Muscle of leg (tissue), 11 donors: ENCODE measurements around the gene SFXN5. TPM values are rescaled to one million over a fixed set of nuclear protein-coding genes. Genes with fewer than 3 reads are reported as not detected.

Source experiments
- DNase-seq: peaks from one replicate; pipeline ENCODE4 v3.0.0; 2013
- H3K27ac ChIP-seq: one replicate; pipeline ENCODE4 v1.5.1; 2013; ENCODE audit warnings: mild to moderate bottlenecking, low read length, control low read depth
- H3K27me3 ChIP-seq: one replicate; pipeline ENCODE4 v1.6.1; 2013; ENCODE audit warnings: low read length; ENCODE audit not compliant: control insufficient read depth, insufficient read depth
- H3K36me3 ChIP-seq: one replicate; pipeline ENCODE4 v1.6.1; 2013; ENCODE audit warnings: low read length; ENCODE audit not compliant: control insufficient read depth, insufficient read depth
- H3K4me1 ChIP-seq: one replicate; pipeline ENCODE4 v1.6.1; 2013; ENCODE audit warnings: low read length; ENCODE audit not compliant: control insufficient read depth, insufficient read depth
- H3K4me3 ChIP-seq: one replicate; pipeline ENCODE4 v1.5.1; 2013; ENCODE audit warnings: low read length, control low read depth
- H3K9me3 ChIP-seq: replicated peaks from 2 replicates; pipeline ENCODE4 v1.6.1; 2013; ENCODE audit warnings: low read depth, low read length; ENCODE audit not compliant: control insufficient read depth
- WGBS: methylation state at CpG from one replicate; pipeline ENCODE4 v1.1.5; 2013; ENCODE audit warnings: missing lambda C conversion rate; ENCODE audit not compliant: insufficient coverage; 5-methylcytosine and 5-hydroxymethylcytosine counted together
- polyA plus RNA-seq, 8 donors: library from polyadenylated mRNA; unstranded; fragments of 120-200 nt; gene quantifications; one replicate each; pipeline versions ENCODE4 v1.2.1 to v1.2.3, GENCODE V29; 2013; ENCODE audit warnings: inconsistent platforms in 1 of 8, low replicate concordance in 1 of 8; ENCODE audit not compliant: insufficient read length in 8 of 8, insufficient read depth in 1 of 8
- total RNA-seq: library from RNA; stranded (reverse); fragments of 120-200 nt; gene quantifications from one replicate; pipeline ENCODE4 v1.2.4, GENCODE V29; 2013

The SFXN5 gene
- total and polyA plus RNA-seq, 9 donors = 6.0 to 9.0 (median 6.3) TPM

DNA sequence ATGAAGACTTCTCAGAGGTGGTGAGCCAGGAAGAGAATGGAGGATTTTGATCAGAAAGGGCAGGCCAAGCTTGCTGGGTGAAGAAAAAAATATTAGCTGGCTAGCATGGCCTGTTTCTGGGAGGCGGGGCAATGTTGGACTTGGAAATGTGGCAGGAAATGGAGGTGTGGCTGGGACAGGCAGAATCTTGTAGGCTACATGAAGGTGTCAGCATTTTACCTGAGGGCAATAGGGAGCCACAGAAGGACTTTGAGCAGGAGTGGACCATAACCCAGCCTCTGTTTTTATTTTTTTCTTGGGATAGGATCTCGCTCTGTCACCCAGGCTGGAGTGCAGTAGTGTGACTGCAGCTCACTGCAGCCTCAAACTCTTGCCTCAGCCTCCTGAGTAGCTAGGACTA is 122.5 kb downstream of the SFXN5 start:
- Histone ChIP-seq H3K27ac (no peak overlapping the region), H3K36me3 (no peaks in the 10 kb centered on the region), H3K9me3 (no peaks in the 10 kb centered on the region), H3K27me3 (peaks cover 2% of the 10 kb centered on the region), H3K4me1 (peaks cover 4% of the 10 kb centered on the region), H3K4me3 (no peak overlapping the region)
- 95% methylated on average over 1 of the region's 2 CpGs for WGBS
- DNase-seq = no peak

DNA sequence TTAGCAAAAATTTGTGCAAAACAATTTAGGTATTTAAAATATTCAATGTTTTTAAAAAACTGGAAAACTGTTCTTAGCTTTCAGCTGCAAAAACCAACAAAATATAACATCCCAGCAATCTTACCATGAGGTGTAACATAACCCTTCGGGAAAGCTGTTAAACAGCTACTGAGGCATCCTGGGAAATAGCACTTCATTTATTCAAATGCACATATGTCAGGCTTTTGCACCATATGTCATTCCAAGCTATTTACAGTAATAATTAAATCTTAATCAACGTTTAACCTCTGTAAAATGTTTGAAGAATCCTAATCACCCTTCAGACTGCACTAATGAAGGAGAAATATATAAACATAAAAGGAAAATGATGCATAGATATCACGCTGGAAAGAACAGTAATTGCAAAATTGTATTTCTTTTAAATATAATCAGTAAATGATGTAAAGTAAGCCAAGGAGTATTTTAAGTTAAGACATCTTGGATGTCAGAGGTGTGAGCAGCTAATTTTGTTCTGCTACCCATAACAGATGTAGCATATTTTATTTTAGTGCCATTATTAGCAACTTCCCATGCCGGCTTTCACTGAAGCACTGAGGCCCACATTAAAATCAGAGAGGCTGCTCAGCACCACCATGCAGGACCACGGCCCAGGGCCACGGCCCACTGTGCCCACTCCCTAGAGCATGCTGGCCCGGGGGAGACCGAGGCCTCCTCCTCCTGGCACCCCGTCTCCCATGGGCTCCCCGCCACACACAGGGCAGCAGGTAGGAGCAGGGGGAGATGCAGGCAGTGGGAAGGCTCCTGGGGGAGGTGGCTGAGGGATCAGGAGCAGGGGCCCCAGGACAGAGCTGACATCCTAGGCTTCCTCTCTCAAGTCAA is 123.3 kb downstream of the SFXN5 start:
- Histone ChIP-seq H3K36me3 (no peaks in the 10 kb centered on the region), H3K4me1 (no peaks in the 10 kb centered on the region), H3K4me3 (no peak overlapping the region), H3K9me3 (no peaks in the 10 kb centered on the region), H3K27ac (no peak overlapping the region), H3K27me3 (peaks cover 2% of the 10 kb centered on the region)
- 67% methylated on average over 3 of the region's 10 CpGs for WGBS
- DNase-seq = no peak

DNA sequence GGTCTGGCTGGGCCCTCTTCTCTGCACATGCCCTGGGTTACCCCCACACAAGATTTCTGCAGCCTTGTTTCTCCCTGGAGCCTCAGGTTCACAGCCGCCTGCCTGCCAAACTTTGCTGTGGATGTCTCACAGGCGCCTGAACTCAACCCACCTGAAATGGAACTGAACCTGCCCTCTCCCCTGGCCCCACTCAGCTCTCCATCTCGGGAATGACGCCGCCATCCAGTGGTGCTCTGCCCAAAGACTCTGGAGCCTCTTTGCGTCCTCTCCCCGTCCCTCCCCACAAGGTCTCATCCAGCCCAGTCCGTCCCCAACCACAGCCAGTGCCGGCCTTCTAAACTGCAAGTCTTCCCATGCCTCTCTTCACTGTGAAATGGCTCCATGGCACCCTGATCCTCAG is 125.0 kb downstream of the SFXN5 start:
- Histone ChIP-seq H3K4me1 (no peaks in the 10 kb centered on the region), H3K4me3 (no peak overlapping the region)
- no peak for DNase-seq

DNA sequence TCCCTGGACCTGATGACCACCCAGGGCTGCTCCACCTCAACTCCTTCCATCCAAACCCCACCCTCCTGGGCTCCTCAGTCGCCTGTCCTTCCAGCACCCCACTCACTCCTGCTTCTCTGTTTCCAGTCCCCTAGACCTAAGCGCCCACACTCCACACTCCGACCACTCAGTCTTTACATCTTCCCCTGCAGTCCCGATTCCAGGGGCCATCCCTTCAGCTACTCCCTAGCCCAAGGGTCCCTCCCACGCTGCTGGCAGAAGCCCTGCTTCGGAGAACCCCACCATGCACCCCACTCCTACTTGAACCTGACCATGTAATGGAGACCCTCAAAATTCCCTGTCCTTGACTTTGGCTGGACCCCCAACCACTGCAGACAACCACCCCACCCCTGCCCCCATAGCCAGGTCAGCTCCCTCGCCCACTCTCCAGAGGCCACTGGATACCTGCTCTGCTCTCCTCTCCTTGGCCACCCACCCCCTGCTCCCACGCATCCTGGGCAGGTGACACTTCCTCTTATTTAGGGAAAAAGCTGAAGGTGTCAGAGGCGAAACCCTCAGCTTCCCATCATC is 126.0 kb downstream of the SFXN5 start:
- Histone ChIP-seq H3K36me3 (no peaks in the 10 kb centered on the region), H3K9me3 (no peaks in the 10 kb centered on the region), H3K27ac (no peak overlapping the region), H3K4me1 (peaks cover 4% of the 10 kb centered on the region), H3K27me3 (peaks cover 2% of the 10 kb centered on the region), H3K4me3 (no peak overlapping the region)
- WGBS = 88% methylated on average over 9 of the region's 9 CpGs
- DNase-seq = no peak

More for the DNA sequence above, 125.0 kb downstream of the SFXN5 start:
- Histone ChIP-seq H3K27ac (no peak overlapping the region), H3K36me3 (no peaks in the 10 kb centered on the region), H3K9me3 (no peaks in the 10 kb centered on the region), H3K27me3 (peaks cover 2% of the 10 kb centered on the region)
- WGBS = 67% methylated on average over 9 of the region's 9 CpGs

DNA sequence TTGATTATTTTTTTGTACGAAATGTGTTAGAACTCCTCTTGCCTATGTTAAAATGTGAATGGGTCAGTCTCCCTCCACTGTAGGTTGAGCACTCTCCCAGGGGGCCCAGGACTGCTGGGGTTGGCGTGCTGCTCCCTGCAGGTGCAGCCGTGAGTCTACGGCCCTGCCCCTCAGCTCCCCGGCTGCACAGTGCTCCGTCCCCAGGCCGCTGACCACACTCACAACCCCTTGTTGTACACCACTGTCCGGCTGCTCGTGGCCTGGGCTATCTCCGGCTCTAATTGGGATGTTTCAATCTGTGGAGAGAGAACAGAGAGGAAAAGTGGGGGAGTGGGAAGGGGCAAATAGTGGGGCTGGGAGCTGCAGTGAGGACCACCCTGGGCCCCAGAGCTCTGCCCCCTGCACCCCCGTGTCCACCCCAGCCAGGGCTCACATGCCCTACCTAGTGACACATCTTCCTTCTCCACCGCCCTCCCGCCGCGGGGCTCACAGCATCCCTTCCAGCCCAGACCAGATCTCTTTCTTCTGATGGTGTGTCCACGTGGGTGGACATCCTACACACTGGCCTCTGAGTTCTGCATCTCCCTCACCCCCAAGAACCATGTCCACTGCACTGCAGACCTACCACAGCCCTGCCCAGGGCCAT is 126.6 kb downstream of the SFXN5 start:
- Histone ChIP-seq H3K4me1 (peaks cover 4% of the 10 kb centered on the region), H3K4me3 (no peak overlapping the region), H3K27ac (no peak overlapping the region), H3K36me3 (no peaks in the 10 kb centered on the region), H3K9me3 (no peaks in the 10 kb centered on the region), H3K27me3 (peaks cover 2% of the 10 kb centered on the region)
- 63% methylated on average over 12 of the region's 16 CpGs for WGBS
- DNase-seq = no peak

DNA sequence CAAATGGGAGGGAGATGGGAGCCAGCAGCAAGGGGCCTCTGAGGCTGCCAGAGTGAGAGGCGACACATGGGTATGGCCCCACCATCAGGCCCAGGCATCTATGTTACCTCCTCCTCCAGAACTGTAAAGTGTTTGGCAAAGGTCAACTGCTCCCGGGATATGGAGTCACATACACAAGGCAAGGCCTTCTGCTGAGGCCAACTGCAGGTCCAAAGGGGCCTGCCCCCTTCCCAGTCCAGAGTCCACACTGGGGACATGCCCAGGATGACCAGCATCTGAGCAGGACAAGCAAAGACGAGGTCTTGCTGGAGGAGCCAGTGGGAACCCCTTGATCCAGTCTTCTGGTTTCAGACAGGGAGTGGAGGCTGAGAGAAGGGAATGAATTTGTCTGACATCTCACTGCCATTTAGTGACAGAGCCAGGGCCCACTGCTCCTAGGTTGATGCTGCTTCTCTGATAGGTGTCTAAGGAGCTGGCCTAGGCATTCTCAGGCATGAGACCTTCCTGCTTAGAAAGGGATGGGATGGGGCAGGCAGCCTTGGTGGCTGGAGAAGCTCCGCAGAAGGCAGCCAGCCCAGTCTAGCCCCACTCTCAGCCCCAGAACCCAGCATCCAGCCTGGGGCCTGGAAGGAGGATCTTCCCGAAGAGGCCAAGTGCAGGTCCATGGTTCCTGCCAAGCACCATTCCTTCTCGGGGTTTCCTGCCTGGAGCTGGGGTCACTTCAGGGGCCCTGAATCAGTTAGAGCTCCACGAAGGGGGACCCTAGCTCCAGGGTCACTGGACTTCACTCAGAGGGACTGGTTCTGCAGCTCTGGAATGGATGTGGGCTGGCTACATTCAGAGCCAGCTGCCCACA is 127.7 kb downstream of the SFXN5 start:
- H3K27me3 ChIP-seq = peaks cover 2% of the 10 kb centered on the region
- H3K27ac ChIP-seq = no peak overlapping the region
- H3K4me1 ChIP-seq = peaks cover 4% of the 10 kb centered on the region
- H3K4me3 ChIP-seq = no peak overlapping the region
- no peaks in the 10 kb centered on the region for H3K9me3 ChIP-seq
- WGBS = 84% methylated on average over 5 of the region's 7 CpGs
- no peaks in the 10 kb centered on the region for H3K36me3 ChIP-seq
- no peak for DNase-seq

DNA sequence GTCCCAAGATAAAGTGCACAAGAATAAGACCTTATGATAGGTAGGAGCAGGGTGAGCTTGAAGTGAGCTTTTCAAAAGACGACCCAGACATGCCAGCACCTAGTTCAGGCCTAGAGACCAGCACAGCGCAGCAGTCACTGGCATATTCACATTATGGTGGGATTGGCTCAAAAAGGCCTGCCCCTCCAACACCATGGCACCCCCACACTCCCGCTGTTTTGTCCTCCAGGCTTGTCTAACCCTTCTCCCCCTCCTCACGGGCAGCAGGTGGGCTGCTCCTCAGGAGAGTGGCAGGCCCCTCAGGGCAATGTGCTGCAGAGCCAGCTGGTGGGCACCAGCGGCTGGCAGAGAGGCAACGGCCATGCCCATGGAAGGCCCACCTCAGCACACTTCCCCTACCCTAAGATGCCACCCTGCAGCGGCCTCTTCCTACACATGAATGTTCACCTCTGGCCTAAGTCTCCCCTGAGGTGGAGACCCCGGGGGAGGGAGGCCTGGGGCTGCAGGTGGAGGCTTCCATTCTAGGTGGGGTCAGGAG is 128.6 kb downstream of the SFXN5 start:
- Histone ChIP-seq H3K36me3 (no peaks in the 10 kb centered on the region), H3K27me3 (no peaks in the 10 kb centered on the region), H3K9me3 (no peaks in the 10 kb centered on the region), H3K27ac (no peak overlapping the region), H3K4me1 (peaks cover 4% of the 10 kb centered on the region), H3K4me3 (no peak overlapping the region)
- 93% methylated on average over 4 of the region's 8 CpGs for WGBS
- DNase-seq = no peak

DNA sequence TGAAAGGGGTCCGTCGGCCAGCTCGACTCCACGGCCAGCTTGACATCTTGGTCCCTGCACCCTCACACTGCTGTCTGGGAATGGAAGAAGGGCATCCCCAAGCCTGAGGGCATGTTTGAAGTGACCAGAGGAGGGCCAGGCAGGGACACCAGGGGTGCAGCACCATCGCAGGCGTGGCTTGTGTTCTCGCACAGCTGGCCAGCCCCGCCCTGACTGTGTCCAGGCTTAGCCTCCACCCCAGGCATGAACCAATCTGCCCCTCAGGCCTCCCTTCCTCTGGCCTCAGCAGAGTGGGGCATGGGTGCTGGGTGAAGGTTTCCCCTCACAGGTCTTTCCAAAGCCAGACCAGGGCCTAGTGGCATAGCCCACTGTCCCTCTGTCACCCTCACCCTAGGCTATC is 129.2 kb downstream of the SFXN5 start:
- Histone ChIP-seq H3K36me3 (no peaks in the 10 kb centered on the region), H3K27ac (no peak overlapping the region), H3K9me3 (no peaks in the 10 kb centered on the region), H3K27me3 (peaks cover 3% of the 10 kb centered on the region), H3K4me1 (peaks cover 4% of the 10 kb centered on the region), H3K4me3 (no peak overlapping the region)
- no peak for DNase-seq
- WGBS = 63% methylated on average over 4 of the region's 8 CpGs

DNA sequence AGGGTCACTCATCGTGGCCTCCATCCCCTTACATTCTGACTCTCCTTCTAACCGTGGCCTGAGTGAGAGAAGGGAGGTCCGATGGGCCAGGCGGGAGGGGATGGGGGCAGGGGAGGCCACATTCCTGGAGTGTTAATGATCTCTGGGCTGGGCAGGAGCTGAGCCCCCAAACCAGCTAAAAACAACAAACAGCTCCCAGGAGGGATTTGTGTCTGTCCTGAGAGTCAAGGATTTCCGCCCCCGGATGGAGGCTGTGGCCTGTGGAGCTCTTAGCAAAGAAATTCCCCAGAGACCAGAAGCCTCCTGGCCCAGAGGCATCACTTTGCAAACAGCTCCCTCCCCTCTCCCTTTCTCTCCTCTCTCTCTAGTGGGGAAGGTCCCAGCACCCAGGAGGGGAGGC is 130.7 kb downstream of the SFXN5 start:
- Histone ChIP-seq H3K27ac (no peak overlapping the region), H3K4me1 (peaks cover 4% of the 10 kb centered on the region), H3K36me3 (no peaks in the 10 kb centered on the region), H3K27me3 (peaks cover 18% of the 10 kb centered on the region), H3K4me3 (no peak overlapping the region), H3K9me3 (no peaks in the 10 kb centered on the region)
- DNase-seq = no peak
- no CpG with 5 or more reads among the region's 6 CpGs for WGBS
